Thymus (tissue), 11 donors: Measurements from ENCODE around the gene CFAP126. TPM values are rescaled to one million over a fixed set of nuclear protein-coding genes. Genes with fewer than 3 reads are reported as not detected.
"Not testable (repeated sequence)": the region's sequence is repeated elsewhere in the genome, so short reads cannot be mapped to it uniquely, and the experiment has no call there.

Experiments
- DNase-seq, 9 donors: peaks; one replicate each; pipeline ENCODE4 v3.0.0-alpha.2; 2013; ENCODE audit warnings: low spot score in 9 of 9, low read depth in 6 of 9, missing footprints in 1 of 9
- H3K27ac ChIP-seq, 2 donors: one replicate each; pipeline ENCODE4 v1.5.1; 2013; ENCODE audit warnings: control low read depth in 1 of 2, low read depth in 1 of 2, low read length in 1 of 2, mild to moderate bottlenecking in 1 of 2, moderate library complexity in 1 of 2
- H3K27me3 ChIP-seq, 2 donors: one replicate each; pipeline ENCODE4 v1.5.1; 2013; ENCODE audit warnings: low read length in 1 of 2; ENCODE audit not compliant: control insufficient read depth in 2 of 2, insufficient read depth in 1 of 2
- H3K36me3 ChIP-seq, 2 donors: one replicate each; pipeline ENCODE4 v1.5.1; 2013; ENCODE audit warnings: low read length in 1 of 2, mild to moderate bottlenecking in 1 of 2, moderate library complexity in 1 of 2; ENCODE audit not compliant: control insufficient read depth in 2 of 2, insufficient read depth in 2 of 2
- H3K4me1 ChIP-seq, 2 donors: one replicate each; pipeline ENCODE4 v1.5.1; 2013; ENCODE audit warnings: low read length in 2 of 2; ENCODE audit not compliant: control insufficient read depth in 2 of 2, insufficient read depth in 2 of 2
- H3K4me3 ChIP-seq, 2 donors: one replicate each; pipeline ENCODE4 v1.5.1; 2013; ENCODE audit warnings: low read length in 2 of 2, control low read depth in 1 of 2, mild to moderate bottlenecking in 1 of 2
- H3K9me3 ChIP-seq, 2 donors: one replicate each; pipeline ENCODE4 v1.5.1; 2013; ENCODE audit warnings: low read length in 1 of 2, mild to moderate bottlenecking in 1 of 2; ENCODE audit not compliant: control insufficient read depth in 2 of 2, insufficient read depth in 1 of 2
- WGBS: extraction: QIAGEN DNeasy Blood & Tissue Kit; methylation state at CpG from one replicate; pipeline ENCODE4 v1.1.7; 2013; 5-methylcytosine and 5-hydroxymethylcytosine counted together
- polyA plus RNA-seq: library from polyadenylated mRNA; stranded (reverse); fragments of 200-250 nt; gene quantifications from one replicate; pipeline ENCODE4 v1.2.3, GENCODE V29; 2013
- total RNA-seq: library from RNA; stranded (reverse); fragments of 120-200 nt; gene quantifications from one replicate; pipeline ENCODE4 v1.2.4, GENCODE V29; 2013
- donor health status: healthy.

CFAP126 gene
- total and polyA plus RNA-seq, 2 donors = 0.09 to 1.0 TPM

DNA sequence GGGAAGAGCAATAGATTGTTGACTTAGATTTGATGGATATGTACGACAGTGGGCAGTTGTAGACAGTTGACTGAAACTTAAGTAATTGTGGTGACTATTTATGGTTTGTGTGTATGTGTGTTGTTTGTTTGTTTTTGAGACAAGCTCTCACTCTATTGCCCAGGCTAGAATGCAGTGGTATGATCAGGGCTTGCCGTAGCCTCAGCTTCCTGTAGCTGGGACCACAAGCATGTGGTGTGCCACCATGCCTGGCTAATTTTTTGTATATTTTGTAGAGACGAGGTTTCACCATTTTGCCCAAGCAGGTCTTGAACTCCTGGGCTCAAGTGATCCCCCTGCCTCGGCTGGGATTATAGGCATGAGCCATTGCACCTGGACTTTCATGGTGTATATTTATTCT, 43.7 kb downstream of the CFAP126 start:
- Histone ChIP-seq H3K36me3 (peaks cover 23 to 24% of the 10 kb centered on the region in 2 donors), H3K27ac (no peak overlapping the region), H3K27me3 (no peaks in the 10 kb centered on the region), H3K4me1 (no peaks in the 10 kb centered on the region), H3K9me3 (no peaks in the 10 kb centered on the region), H3K4me3 (no peak overlapping the region)
- 71% methylated on average over 4 of the region's 4 CpGs for WGBS
- DNase-seq = no peak

- WGBS = 96% methylated on average over 17 of the region's 17 CpGs
- H3K36me3 ChIP-seq, H3K27ac ChIP-seq, H3K9me3 ChIP-seq, H3K4me3 ChIP-seq, H3K27me3 ChIP-seq, DNase-seq: not testable (repeated sequence)
- H3K4me1 ChIP-seq = peaks cover 9 to 12% of the 10 kb centered on the region in 2 donors
Observed at GRCh38 chr1:161315841-161316674, 51.6 kb downstream of the CFAP126 start.

Other genes with a start within 250 kb of the CFAP126 start
- 48.2 TPM for gene PFDN2, start 249.8 kb downstream of the CFAP126 start, total RNA-seq
- gene PFDN2, start 249.8 kb downstream of the CFAP126 start, polyA plus RNA-seq = 152 TPM
- 28.0 TPM for gene NIT1, start 249.8 kb downstream of the CFAP126 start, total RNA-seq
- gene NIT1, start 249.8 kb downstream of the CFAP126 start, polyA plus RNA-seq = 61.4 TPM
- gene DEDD, start 235.2 kb downstream of the CFAP126 start, total RNA-seq = 14.7 TPM
- gene DEDD, start 235.2 kb downstream of the CFAP126 start, polyA plus RNA-seq = 24.8 TPM
- 93.5 TPM for gene UFC1, start 213.9 kb downstream of the CFAP126 start, total RNA-seq
- 118 TPM for gene UFC1, start 213.9 kb downstream of the CFAP126 start, polyA plus RNA-seq
- 10.0 TPM for gene USP21, start 208.4 kb downstream of the CFAP126 start, total RNA-seq
- gene USP21, start 208.4 kb downstream of the CFAP126 start, polyA plus RNA-seq = 23.4 TPM
- gene PPOX, start 201.4 kb downstream of the CFAP126 start, total RNA-seq = 19.9 TPM
- 50.4 TPM for gene PPOX, start 201.4 kb downstream of the CFAP126 start, polyA plus RNA-seq
- gene B4GALT3, start 190.4 kb downstream of the CFAP126 start, total RNA-seq = 14.3 TPM
- gene B4GALT3, start 190.4 kb downstream of the CFAP126 start, polyA plus RNA-seq = 32.0 TPM
- gene ADAMTS4, start 168.8 kb downstream of the CFAP126 start, total RNA-seq = 0.61 TPM
- 3.0 TPM for gene ADAMTS4, start 168.8 kb downstream of the CFAP126 start, polyA plus RNA-seq
- 67.7 TPM for gene NDUFS2, start 165.5 kb downstream of the CFAP126 start, total RNA-seq
- gene NDUFS2, start 165.5 kb downstream of the CFAP126 start, polyA plus RNA-seq = 39.9 TPM
- 24.0 TPM for gene FCER1G, start 152.6 kb downstream of the CFAP126 start, total RNA-seq
- 262 TPM for gene FCER1G, start 152.6 kb downstream of the CFAP126 start, polyA plus RNA-seq
- gene APOA2, start 144.2 kb downstream of the CFAP126 start, total RNA-seq = 1.7 TPM
- gene APOA2, start 144.2 kb downstream of the CFAP126 start, polyA plus RNA-seq = 4.9 TPM
- 9.6 TPM for gene TOMM40L, start 141.8 kb downstream of the CFAP126 start, total RNA-seq
- 9.1 TPM for gene TOMM40L, start 141.8 kb downstream of the CFAP126 start, polyA plus RNA-seq
- gene NR1I3, start 129.7 kb downstream of the CFAP126 start, total RNA-seq = not detected
- 0.14 TPM for gene NR1I3, start 129.7 kb downstream of the CFAP126 start, polyA plus RNA-seq
- gene PCP4L1, start 109.1 kb downstream of the CFAP126 start, total RNA-seq = 2.4 TPM
- gene PCP4L1, start 109.1 kb downstream of the CFAP126 start, polyA plus RNA-seq = 8.9 TPM
- gene MPZ, start 57.9 kb downstream of the CFAP126 start, total RNA-seq = 3.6 TPM
- 4.5 TPM for gene MPZ, start 57.9 kb downstream of the CFAP126 start, polyA plus RNA-seq
- 19.8 TPM for gene SDHC, start 53.5 kb downstream of the CFAP126 start, total RNA-seq
- 93.5 TPM for gene SDHC, start 53.5 kb downstream of the CFAP126 start, polyA plus RNA-seq
- 14.7 TPM for gene FCGR2A, start 137.6 kb upstream of the CFAP126 start, total RNA-seq
- gene FCGR2A, start 137.6 kb upstream of the CFAP126 start, polyA plus RNA-seq = 50.0 TPM
- 1.1 TPM for gene HSPA6, start 156.7 kb upstream of the CFAP126 start, total RNA-seq
- gene HSPA6, start 156.7 kb upstream of the CFAP126 start, polyA plus RNA-seq = 12.3 TPM
- gene FCGR3A, start 181.9 kb upstream of the CFAP126 start, total RNA-seq = 9.0 TPM
- gene FCGR3A, start 181.9 kb upstream of the CFAP126 start, polyA plus RNA-seq = 41.1 TPM